ENCODE data around the gene S100A16.

S100A16 gene

DNA sequence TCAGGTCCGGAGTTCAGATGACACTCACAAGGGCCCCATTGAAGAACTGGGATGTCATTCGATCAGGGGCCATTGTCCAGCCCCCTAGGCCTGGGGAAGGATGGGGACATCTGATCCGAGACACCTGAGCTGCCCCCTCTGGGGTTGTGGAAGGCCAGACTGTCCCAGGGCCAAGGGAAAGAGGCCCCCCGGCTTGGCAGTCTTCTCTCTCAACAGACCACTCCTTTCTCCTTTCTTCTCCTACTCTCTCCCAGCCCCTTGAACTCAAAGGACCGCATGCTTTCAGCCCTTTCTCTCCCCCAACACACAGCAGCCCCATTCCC lies 16.4 kb upstream of the S100A16 start:
- H3K27ac ChIP-seq: no peak overlapping the region
- TF ChIP-seq, protein P1, sequence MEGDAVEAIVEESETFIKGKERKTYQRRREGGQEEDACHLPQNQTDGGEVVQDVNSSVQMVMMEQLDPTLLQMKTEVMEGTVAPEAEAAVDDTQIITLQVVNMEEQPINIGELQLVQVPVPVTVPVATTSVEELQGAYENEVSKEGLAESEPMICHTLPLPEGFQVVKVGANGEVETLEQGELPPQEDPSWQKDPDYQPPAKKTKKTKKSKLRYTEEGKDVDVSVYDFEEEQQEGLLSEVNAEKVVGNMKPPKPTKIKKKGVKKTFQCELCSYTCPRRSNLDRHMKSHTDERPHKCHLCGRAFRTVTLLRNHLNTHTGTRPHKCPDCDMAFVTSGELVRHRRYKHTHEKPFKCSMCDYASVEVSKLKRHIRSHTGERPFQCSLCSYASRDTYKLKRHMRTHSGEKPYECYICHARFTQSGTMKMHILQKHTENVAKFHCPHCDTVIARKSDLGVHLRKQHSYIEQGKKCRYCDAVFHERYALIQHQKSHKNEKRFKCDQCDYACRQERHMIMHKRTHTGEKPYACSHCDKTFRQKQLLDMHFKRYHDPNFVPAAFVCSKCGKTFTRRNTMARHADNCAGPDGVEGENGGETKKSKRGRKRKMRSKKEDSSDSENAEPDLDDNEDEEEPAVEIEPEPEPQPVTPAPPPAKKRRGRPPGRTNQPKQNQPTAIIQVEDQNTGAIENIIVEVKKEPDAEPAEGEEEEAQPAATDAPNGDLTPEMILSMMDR (conservative IDR thresholded peaks at IDR 0.05): no peak

DNA sequence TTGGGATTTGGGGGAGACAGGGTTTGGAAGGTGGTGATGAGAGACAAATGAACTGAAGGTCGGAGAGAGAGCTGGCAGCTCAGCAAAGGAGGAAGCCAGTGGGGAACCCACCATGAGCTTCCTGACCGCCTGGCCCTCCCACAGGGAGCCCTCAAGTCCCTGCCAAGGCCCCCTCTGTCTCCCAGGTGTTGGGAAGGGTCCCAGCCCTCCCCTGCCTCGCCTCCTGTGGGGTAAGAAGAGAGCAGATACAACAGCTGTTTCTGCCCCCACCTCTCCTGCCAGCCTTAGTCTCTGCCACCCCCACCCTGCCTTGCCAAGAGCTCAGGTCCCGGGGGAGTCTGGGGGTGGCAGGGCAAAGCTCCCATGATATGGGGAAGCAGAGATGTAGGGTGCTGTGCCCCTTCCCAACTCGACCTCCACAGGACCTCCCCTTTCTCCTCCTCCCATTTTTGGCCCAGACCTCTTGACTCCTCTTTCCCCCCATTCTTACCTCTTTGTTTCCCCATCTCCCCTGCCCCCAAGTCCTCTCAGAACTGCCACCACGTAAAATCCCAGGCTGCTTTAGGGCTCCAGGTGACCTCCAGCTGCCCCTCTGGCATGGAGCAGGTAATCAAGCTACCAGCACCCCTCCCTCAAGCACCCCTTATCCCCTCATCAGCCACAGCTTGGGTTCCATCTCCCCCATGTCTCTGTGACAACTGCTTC lies 15.9 kb upstream of the S100A16 start:
- TF ChIP-seq, protein P1 (conservative IDR thresholded peaks at IDR 0.05): no peak
- H3K27ac ChIP-seq: no peak overlapping the region

DNA sequence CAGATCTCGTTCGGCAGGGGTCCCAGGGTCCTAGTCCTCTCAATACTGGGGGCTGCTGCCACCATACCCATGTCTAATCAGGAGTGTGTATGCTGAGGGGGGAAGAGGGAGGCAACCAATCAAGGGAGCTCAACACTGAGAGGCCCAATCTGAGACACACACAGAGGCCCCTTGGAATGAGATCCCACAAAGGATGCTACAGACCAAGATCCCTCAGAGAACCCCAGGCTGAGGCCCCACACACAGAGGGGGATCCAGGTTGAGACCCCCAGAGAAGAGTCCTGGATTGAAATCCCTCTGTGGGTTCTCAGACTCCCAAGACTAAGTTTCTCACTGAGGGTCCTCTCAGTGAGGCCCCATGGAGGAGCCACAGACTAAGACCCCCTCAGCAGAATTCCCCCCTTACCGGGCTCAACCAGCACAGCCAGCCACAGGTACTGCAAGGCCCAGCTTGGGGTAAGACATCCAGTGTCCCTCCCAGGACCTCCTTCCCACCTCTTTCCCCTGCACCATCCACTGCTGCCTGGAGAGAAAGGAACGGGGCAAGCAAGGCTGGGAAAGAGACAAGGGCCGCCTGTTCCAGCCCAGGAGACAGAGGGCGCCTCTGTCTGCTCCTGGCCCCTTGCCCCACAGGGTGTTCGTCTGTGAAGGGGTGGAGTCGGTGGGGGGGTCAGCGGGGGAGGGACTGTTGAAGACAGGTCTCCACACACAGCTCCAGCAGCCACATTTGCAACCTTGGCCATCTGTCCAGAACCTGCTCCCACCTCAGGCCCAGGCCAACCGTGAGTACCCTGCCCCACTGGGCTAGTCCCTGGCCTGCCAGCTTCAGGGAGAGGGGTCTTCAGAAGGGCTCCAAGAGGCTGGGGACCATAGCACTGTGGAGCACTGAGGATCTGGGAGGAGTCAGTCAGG lies 15.0 kb upstream of the S100A16 start, which contains the start of gene S100A1:
Gene S100A1, plus strand, starts transcription at position 720 of the 912 bp plus-strand sequence. CDS start 2,088 bp downstream, outside the sequence.
- TF ChIP-seq, protein P1 (conservative IDR thresholded peaks at IDR 0.05): peak; percentile 29
- peak within 1 kb of the TSS; percentile 77 for H3K27ac ChIP-seq

DNA sequence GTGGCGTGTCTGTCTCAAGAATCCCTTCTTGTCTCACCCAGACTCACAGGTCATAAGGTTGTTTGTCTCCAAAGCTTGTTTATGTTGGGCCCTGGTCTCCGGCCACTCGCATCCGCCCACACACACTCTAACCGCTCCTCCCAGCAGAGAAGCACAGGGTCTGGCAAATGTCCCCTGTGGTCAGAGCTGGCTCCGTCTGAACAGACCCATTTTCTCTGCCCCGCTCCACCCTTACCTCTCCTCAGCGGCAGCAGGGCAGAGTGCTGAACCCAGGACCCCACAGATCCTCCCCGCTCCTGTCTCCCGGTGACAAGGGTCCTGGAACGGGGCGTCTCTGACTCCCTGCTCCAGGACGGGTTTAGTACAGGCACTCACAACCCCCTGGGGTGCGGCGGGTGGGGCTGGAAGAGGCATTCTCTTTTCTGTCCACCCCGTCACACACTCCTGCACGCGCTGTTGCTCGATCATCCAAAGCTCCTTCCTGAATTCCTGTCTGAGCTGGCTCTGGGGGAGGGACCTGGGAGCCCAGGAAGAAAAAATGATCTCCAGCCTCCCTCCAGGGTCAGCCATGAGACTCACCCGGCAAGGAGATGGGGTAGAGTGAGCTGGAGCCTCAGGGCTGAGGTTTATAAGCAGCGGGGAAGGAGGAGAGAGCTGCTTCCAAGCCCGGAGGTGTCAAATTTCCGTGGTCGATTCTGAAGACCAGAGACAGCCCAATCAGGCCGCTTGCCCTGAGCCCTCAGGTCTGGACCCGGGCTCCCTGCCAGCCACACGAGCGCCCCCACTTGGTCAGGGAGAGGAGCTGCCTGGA lies 14.2 kb upstream of the S100A16 start, which contains the start of gene S100A13:
Gene S100A13, minus strand, starts transcription at position 602 of the 811 bp plus-strand sequence. CDS start 1,033 bp downstream, outside the sequence.
- H3K27ac ChIP-seq: peak within 1 kb of the TSS; percentile 77
- TF ChIP-seq, protein P1 (conservative IDR thresholded peaks at IDR 0.05): peak; percentile 71

DNA sequence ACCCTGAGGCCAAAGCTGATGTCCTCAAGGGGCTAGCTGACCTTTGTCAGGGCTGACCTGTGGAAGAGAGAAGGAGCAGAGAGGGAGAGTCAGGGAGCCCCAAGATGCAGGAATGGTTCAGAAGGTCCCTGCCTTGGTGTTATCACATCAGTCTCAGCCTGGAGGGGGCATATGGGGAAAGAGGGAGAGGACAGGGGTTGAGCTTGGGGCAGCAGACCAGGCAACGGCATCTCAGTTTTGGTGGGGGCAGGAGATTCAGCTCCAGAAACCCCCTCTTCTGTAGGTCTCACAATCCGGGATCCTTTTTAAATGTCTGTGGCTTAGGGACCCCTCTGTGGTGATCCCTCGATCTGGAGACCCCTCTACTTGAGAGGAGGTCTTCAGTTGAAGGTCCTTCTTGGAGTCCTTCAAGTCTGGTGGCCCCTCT lies 13.6 kb upstream of the S100A16 start:
- H3K27ac ChIP-seq: peak overlapping the region; percentile 77
- TF ChIP-seq, protein P1 (conservative IDR thresholded peaks at IDR 0.05): no peak

DNA sequence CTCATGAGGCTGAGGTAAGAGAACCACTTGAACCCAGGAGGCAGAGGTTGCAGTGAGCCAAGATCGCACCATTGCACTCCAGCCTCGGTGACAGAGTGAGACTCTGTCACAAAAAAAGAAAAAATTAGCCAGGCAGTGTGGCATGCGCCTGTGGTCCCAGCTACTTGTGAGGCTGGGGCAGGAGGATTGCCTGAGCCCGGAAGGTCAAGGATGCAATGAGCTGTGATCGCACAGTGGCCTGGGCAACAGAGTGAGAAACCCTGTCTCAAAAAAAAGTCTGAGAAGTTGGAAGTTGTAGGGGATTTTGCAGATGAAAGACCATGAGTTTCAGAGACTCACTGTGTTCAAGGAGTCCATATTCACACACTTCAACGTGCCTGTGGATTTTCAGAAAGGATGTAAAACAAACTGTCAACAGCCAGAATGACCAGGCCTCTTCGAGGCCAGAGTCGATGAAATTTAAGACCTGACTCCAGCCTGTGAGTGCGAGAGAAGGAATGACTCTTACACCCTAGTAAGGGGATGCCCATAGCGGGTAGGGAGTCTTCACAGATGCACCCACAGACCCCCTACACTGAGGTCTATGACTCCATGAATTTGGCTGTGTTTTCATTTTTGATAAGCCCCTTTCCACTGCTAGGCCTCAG lies 12.2 kb upstream of the S100A16 start:
- TF ChIP-seq, protein P1 (conservative IDR thresholded peaks at IDR 0.05): no peak
- no peak overlapping the region for H3K27ac ChIP-seq

All from VCaP (cell line).